ENCODE measurements around the gene AK9. TPM values are rescaled to one million over a fixed set of nuclear protein-coding genes. Genes with fewer than 3 reads are reported as not detected.
A peak's percentile ranks its signal among the peaks of the same experiment; 100 is the strongest.
"Not testable (repeated sequence)": the region's sequence is repeated elsewhere in the genome, so short reads cannot be mapped to it uniquely, and the experiment has no call there.

The AK9 gene
- total RNA-seq, 1 experiment from 2014 or later, result 3.0 TPM

GRCh38 chr6:109701221-109701620 lies 10.2 kb upstream of the AK9 start:
- no peak for DNase-seq (ENCODE audit: low read depth)

GRCh38 chr6:109696355-109696754 lies 5.4 kb upstream of the AK9 start:
- DNase-seq (ENCODE audit: low read depth), result no peak

DNA sequence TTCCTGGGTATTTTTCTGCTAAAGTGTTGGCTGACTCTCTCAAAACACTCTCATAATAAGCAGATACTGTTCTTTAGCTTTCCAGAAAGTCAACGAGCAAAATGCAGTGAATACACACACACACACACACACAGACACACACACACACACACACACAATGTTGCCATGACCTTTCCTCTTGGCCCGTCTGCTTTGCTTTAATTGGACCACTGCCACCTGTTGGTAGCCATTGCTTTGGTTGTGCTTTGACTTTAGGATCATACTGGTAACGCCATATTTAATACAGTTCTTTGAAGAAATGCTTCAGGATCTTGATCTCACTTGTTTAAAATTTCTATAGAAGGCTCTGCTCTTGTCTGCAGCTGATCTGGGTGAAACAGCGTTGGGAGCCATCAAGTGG lies 4.5 kb upstream of the AK9 start:
- DNase-seq (ENCODE audit: low read depth), result no peak

- no peak for DNase-seq (ENCODE audit: low read depth)
These were observed 2.1 kb upstream of the AK9 start for GRCh38 chr6:109693111-109693510.

GRCh38 chr6:109690373-109690736 lies 647 bp downstream of the AK9 start:
- no peak for DNase-seq (ENCODE audit: low read depth)

GRCh38 chr6:109687271-109687761 lies 3.7 kb downstream of the AK9 start:
- peak; percentile 96 for DNase-seq (ENCODE audit: low read depth)

- no peak for DNase-seq (ENCODE audit: low read depth)
These were observed 4.3 kb downstream of the AK9 start for GRCh38 chr6:109686566-109687265.

DNA sequence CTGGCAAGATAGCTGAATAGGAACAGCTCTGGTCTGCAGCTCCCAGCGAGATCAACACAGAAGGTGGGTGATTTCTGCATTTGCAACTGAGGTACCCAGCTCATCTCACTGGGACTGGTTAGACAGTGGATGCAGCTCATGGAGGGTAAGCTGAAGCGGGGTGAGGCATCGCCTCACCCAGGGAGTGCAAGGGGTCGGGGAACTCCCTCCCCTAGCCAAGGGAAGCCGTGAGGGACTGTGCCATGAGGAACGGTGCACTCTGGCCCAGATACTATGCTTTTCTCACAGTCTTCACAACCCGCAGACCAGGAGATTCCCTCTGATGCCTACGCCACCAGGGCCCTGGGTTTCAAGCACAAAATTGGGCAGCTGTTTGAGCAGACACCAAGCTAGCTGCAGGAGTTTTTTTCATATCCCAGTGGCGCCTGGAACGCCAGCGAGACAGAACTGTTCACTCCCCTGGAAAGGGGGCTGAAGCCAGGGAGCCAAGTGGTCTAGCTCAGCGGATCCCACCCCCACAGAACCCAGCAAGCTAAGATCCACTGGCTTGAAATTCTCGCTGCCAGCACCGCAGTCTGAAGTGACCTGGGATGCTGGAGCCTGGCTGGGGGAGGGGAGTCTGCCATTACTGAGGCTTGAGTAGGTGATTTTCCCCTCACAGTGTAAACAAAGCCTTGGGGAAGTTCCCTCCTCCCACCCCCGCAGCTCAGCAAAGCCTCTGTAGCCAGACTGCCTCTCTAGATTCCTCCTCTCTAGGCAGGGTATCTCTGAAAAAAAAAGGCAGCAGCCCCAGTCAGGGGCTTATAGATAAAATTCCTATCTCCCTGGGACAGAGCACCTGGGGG lies 12.1 kb downstream of the AK9 start:
- DNase-seq (ENCODE audit: low read depth), result not testable (repeated sequence)

DNA sequence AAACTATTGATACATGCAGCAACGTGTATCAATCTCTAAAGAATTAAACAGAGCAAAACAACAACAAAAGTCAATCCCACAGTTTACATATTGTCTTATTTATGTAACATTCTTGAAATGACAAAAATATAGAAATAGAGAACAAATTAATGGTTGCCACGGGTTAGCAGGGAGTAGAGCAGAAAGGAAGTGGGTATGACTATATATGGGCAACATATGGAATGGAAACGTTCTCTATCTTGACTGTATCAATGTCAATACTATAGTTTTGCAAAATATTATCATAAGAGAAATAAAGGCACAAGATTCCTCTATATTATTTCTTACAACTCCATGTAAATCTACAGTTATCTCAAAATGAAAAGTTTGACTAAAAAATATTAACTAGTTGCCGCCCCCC lies 12.8 kb downstream of the AK9 start:
- no peak for DNase-seq (ENCODE audit: low read depth)

- DNase-seq (ENCODE audit: low read depth), result no peak
These were observed 14.3 kb downstream of the AK9 start for GRCh38 chr6:109676724-109677123.

- DNase-seq (ENCODE audit: low read depth), result no peak
These were observed 18.2 kb downstream of the AK9 start for GRCh38 chr6:109672839-109673238.

DNA sequence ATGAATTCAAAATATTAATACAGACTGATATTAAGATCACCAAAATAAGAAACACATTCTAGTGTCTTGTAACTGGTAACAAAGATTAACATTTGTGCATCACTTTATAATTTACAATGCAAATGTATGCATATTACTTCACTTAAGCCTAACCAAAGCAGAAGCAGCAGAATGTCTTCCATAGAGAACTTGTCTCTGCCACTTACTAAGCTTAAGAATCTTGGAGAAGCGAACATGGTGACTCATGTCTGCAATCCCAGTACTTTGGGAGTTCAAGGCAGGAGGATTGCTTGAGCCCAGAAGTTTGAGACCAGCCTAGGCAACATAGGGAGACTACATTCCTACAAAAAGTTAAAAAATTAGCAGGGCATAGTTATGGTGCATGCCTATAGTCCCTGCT lies 18.8 kb downstream of the AK9 start:
- no peak for DNase-seq (ENCODE audit: low read depth)

GRCh38 chr6:109671733-109672132 lies 19.3 kb downstream of the AK9 start:
- DNase-seq (ENCODE audit: low read depth), result no peak

DNA sequence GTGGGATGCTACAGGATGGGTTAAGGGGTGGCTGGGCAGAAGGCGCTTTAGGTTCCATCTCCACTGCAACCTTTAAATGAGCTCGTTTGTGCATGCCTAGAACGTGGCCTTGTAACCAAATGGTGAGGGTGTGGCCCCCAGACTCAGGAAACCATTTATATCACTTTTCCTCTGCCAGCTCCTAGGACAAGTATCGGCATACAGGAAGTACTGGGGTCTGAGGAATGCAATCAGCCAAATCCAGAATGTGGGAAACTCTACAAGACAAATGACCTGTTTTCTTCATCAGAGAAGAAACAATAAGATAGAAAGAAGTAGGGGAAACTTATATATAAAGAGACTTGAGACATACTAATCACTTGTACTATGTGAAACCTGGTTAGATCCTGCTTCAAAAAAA lies 21.2 kb downstream of the AK9 start:
- DNase-seq (ENCODE audit: low read depth), result no peak

DNA sequence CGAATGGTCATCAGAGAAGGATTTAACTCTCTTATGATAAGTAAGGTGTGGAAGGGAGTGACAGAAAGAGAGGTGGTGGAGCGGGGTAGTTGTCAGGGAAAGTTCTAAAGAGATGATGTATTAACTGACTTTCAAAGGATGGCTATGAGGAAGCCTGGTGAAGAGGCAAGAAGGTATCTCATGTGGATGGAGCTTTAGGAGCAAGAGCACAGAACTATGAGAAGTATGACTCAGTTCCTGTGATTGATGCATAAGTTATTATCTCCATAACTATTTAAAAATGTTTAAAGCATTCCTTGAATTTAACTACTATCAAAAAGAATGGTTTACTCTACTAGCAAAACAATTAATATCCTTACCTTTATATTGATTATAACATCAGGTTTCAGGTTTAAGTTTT lies 28.8 kb downstream of the AK9 start:
- DNase-seq (ENCODE audit: low read depth), result peak; percentile 63

- peak; percentile 71 for DNase-seq (ENCODE audit: low read depth)
These were observed 30.3 kb downstream of the AK9 start for GRCh38 chr6:109660526-109661320.

GRCh38 chr6:109655761-109656262 lies 35.2 kb downstream of the AK9 start:
- no peak for DNase-seq (ENCODE audit: low read depth)

GRCh38 chr6:109653264-109653663 lies 37.7 kb downstream of the AK9 start:
- DNase-seq (ENCODE audit: low read depth), result no peak

DNA sequence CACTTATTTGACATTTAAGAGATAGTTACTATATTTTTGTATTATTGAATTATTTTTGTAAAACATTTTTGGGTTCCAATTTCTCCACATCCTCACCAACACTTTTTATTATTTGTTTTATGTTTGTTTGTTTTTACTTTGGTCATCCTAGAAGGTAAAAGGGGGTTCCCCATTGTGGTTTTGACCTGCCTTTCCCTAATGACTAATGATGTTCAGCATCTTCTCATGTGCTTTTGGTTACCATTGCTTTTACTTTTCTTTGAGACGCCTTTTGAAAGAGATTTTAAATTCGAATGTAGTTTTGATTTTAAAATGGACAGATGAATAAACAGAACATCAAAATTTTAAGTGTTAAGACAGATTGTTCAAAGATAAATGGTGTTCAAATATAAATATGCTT lies 46.9 kb downstream of the AK9 start:
- peak; percentile 17 for DNase-seq (ENCODE audit: low read depth)

- DNase-seq (ENCODE audit: low read depth), result no peak
These were observed 58.6 kb downstream of the AK9 start for GRCh38 chr6:109632405-109632804.

DNA sequence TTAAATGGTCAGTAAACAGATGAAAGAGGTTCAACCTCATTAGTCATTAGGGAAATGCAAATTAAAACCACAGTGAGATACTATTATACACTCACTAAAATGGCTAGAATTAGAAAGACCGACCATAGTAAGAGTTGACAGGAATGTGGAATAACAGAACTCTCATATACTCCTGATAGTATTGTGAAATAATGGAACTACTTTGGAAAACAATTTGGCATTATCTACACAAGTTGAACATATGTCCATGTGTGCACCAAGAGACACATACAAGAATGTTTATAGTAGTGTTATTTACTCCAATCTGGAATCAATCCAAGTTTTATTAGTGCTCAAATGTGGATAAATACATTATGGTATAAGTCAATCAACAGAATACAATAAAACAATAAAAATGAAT lies 59.6 kb downstream of the AK9 start:
- no peak for DNase-seq (ENCODE audit: low read depth)
